GM19239 (cell line): ENCODE measurements around the gene BTBD16.

Source experiments
- DNase-seq: peaks from one replicate; pipeline ENCODE4 v3.0.0; 2011; ENCODE audit warnings: low spot score; ENCODE audit not compliant: insufficient read length
- FAIRE-seq: peaks from 2 replicates; lab custom pipeline; 2011; peaks lifted over from hg19 to GRCh38; lab: Jason Lieb, UNC

Gene BTBD16

GRCh38 chr10:122307669-122308416 is 36.7 kb downstream of the BTBD16 start:
- FAIRE-seq (no peak), DNase-seq (no peak)

DNA sequence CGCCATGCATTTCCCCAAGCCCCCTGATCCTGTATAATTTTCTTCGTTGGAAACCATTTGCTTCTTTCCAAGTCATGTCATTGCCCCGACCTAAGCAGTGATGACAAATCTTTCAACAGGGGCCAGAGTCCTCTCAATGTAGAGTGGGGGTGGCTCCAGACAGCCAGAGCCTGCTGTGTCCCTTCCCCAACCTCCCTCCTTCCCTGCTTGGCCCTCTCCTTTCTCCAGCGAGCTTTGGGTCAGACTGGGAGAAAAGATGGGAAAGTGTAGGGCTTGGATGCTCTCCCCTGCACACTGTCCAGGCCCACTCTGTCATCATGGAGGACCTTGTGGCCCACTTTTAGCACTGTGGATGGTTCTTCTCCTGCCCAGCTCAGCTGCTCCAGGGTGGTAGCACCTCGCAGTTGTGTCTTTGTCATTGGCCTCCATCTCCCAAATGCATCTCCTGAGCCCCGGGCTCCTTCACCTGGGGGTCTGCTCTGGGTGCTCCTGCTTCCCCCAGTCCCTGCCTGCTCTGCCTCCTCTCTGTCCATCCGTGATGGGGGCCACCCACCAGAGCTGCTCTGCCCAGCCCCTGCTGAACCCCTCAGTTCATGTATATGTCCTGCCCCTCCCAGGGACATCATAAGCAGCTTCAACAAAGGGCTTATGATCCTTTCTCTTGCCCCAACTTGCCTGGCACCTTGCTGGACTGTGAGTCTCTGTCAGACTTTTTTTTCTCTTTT is 37.5 kb downstream of the BTBD16 start:
- FAIRE-seq, result no peak
- DNase-seq, result no peak

- DNase-seq (no peak), FAIRE-seq (no peak)
Observed at GRCh38 chr10:122310311-122311050, 39.4 kb downstream of the BTBD16 start.

- DNase-seq (no peak), FAIRE-seq (no peak)
Observed at GRCh38 chr10:122311051-122311410, 39.9 kb downstream of the BTBD16 start.

DNA sequence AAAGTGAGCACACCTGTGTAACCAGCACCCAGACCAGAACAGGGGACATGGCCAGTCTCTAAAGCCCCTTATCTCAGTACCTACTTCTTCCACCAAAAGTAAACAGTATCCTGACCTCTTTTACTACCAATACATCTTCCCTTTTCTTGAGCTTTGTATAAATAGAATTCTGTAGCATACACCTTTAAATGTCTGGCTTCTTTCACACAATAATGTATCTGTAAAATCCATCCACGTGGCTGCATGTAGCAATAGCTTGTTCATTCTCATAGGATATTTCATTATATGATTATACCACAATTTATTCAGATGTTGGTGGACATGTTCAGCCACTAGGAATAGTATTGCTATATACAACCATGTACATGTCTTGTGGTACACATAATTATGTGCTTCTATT is 40.6 kb downstream of the BTBD16 start:
- FAIRE-seq, result no peak

DNA sequence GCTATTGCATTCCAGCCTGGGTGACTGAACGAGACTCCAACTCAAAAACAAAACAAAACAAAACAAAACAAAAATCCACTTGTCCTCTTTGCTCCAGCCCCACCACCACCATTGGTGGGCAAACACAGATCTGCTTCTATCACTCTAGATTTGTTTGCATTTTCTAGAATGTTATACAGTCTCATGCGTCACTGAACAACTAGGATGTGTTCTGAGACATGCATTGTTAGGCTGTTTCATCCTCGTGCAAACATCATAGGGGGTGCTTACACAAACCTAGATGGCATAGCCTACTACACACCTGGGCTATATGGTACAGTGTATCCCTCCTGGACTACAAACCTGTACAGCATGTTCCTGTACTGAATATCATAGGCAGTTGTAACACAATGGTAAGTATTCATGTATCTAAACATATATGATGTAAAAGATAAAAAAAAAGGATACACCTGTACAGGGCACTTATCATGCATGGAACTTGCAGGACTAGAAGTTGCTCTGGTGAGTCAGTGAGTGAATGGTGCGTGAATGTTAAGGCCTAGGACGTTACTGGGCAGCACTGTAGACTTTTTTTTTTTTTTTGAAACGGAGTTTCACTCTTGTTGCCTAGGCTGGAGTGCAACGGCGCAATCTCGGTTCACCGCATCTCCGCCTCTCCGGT is 45.3 kb downstream of the BTBD16 start:
- no peak for DNase-seq
- no peak for FAIRE-seq

More for the DNA sequence above, 40.6 kb downstream of the BTBD16 start:
- DNase-seq, result no peak

DNA sequence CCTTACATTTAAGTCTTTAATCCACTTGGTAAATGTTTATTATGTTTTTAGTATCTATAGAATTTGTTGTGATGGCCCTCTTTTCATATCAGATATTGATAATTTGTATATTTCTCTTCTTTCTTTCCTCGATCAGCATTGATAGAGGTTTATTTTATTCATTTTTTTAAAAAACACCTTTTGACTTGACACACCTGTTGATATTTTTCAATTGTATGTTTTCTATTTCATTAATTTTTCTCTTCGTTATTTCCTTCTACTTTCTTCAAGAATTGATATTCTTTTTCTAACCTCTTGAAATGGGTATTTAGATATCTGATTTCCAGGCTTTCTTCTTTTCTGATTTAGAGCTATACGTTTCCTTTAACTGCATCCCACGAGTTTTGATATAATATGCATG is 50.9 kb downstream of the BTBD16 start:
- no peak for DNase-seq
- FAIRE-seq, result no peak

- no peak for DNase-seq
- FAIRE-seq, result no peak
Observed at GRCh38 chr10:122323189-122323588, 52.1 kb downstream of the BTBD16 start.

- no peak for FAIRE-seq
- DNase-seq, result no peak
Observed at GRCh38 chr10:122323941-122324675, 53.0 kb downstream of the BTBD16 start.

DNA sequence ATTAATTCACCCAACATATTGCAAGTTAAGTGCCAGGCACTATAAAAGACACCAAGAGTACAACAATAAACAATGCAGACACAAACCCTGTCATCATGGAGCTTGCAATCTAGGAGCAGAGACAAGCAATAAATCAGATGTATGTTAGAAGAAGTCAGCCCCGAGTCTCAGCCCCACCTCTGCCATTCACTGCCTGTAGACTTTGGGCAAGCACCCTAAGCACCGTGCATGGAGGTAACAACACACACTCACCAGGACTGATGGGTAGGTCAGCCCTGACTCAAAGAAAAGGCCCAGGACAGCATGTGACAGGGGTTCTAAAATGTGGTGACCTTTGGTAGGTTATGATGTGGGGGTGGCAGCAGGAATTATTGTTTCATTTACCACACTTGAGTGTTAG is 54.1 kb downstream of the BTBD16 start:
- no peak for DNase-seq
- FAIRE-seq, result no peak

GRCh38 chr10:122326385-122326784 is 55.3 kb downstream of the BTBD16 start:
- DNase-seq, result no peak
- FAIRE-seq, result peak; percentile 61

GRCh38 chr10:122326806-122327205 is 55.7 kb downstream of the BTBD16 start:
- FAIRE-seq (no peak), DNase-seq (no peak)

GRCh38 chr10:122327237-122328206 is 56.4 kb downstream of the BTBD16 start:
- DNase-seq (no peak), FAIRE-seq (no peak)

DNA sequence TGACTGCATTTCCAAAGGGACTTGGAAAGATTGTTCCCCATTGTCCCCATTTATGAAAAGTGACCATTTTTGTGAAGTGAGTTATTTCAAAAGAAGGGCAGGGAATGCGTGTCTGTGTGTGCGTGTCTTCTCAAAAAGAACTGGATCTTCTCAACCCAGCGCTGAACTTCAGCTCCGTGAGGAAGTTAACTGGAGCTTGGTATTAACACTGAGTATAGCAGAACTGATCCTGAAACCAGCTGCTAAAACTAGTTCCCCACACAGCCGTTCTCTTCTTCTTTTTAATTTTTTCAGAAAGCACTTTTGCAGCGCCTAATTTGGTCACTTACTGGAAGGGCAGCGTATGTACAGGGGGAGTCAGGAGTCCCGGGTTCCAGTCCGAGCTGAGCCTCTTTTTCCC is 57.6 kb downstream of the BTBD16 start:
- DNase-seq (no peak), FAIRE-seq (no peak)

GRCh38 chr10:122329416-122329815 is 58.3 kb downstream of the BTBD16 start:
- DNase-seq, result no peak
- FAIRE-seq, result no peak

GRCh38 chr10:122331100-122331499 is 60.0 kb downstream of the BTBD16 start:
- FAIRE-seq, result no peak
- DNase-seq, result no peak

DNA sequence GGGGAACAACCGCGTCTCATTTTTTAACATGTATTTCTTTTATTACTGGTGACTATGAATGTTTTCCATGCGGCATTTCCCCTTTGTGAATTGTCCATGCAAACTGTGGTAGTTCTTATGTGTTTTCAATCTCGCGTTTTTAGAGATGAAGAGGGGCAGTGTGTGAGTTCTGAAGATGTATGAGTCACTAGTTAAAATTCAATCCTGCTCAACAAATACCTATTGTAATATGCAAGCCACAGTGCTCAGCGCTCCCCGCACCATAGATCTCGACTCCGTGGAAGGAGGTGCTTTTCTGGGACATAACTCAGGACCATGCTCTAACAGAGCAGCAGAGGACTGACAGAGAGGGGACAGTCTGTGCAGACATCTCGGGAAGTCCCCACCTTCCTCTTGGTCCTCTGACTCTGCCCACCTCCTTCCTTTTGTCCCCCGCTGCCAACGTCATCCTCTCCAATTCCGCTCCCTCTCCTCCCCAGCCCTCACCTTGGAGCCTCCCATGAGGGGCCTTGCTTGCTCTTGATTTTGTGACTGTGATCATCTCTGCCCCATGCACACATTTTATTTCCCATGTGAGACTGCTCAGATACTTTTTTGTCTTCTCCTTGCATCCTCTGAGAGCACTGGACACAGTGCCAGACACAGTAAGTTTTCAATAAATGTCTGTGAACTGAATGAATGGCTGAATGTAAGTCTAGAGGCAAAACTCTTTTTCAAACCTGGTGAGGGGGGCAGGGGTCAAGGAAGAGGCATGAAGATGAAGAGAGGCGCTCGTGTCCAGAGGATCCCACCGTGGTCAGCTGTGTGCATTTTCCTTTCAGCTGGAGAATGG is 60.7 kb downstream of the BTBD16 start:
- FAIRE-seq, result no peak
- no peak for DNase-seq

- no peak for DNase-seq
- FAIRE-seq, result no peak
Observed at GRCh38 chr10:122333037-122333436, 61.9 kb downstream of the BTBD16 start.
